HG03135 (cell line): ENCODE data around the gene MICB.

Experiments
- ATAC-seq: cut with Tn5 transposase; IDR thresholded peaks from one replicate; pipeline ENCODE4 v1.9.1; 2021; ENCODE audit warnings: mild to moderate bottlenecking, moderate library complexity; ENCODE audit not compliant: unreplicated experiment

MICB gene

DNA sequence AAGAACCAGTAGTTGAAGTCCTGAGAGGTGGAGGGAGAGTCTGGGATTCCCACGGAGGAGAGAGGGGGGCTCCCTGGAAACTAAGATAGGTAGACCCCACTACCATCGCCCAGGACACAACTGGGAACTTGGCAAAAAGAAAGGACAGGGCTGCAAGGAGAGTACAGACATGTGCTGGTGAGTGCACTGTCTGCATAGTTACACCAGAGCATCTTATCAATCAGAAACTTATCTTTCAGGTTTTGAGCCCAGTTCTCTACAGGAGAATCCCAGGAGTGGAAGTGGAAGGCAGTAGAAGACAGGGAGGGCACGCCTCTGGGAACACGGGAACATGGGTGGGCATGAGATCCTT lies 61.6 kb downstream of the MICB start:
- no peak for ATAC-seq

DNA sequence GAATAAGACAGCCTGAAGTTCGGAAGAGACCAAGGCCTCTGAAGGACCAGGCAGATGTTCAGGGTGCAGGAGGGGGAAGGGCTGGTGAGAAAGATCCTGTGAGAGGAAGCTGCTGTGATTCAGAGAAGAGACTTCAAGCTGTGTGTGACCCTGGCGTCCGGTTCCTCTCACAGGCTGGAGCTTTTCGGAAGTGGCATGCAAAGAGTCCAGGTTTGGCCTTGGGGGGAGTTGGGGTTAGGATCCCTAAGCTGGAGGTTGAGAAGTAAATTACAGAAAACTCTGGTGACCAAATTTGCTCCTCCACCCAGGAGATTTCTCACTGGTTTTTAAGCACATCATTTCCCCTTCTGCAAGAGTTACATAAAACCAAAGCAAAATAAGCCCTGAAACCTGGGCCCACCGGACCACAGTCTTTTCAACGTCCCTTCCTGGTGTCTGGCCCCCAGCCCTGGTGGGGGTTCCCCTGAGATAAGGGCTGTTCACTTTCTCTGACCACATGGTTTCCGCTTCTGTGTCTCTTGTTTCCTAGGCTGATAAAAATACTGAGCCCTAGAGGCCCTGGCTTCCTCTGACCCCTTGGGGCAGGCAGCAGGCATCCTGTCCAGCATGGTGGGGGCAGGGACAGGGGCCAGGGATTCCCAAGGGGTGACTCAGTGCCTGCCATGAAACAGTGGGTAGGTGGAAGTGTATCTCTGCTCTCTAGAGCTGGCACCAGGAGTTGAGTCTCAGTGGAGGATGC lies 62.2 kb downstream of the MICB start:
- peak; percentile 71 for ATAC-seq

DNA sequence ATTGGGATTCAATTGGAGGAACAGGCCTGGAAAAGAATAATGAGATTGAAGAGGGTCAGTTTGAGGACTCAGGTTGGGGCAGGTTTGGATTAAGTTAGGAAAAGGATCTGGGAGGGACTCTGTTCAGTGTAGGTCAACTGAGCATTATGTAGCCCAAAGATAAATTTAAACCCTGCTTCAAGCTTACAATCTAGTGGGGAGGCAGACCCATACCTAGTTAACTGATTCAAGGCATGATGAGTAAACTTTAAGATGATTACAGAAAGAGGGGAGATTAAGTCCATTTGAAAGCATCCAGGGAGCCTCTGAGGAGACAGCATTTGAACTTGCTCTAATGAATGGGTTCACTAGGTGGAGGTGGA lies 62.7 kb downstream of the MICB start:
- ATAC-seq, result no peak
